Natural killer cell (primary cell): ENCODE measurements around the gene APBA1. TPM values are rescaled to one million over a fixed set of nuclear protein-coding genes. Genes with fewer than 3 reads are reported as not detected.

ENCODE experiments used
- ATAC-seq, 3 donors: fragments of 150-1000 bp in 2 of 3; fragments of 200-7000 bp in 1 of 3; cut with Tn5 transposase; 1 replicate in 1 of 3; 2 replicates in 2 of 3; pipeline ENCODE4 v1.10.0; 2021; ENCODE audit warnings: mild to moderate bottlenecking in 2 of 3, moderate library complexity in 2 of 3
- DNase-seq, 2 donors: peaks; one replicate each; pipeline versions ENCODE4 v3.0.0 to v3.0.0-alpha.2; 2013 to 2021; ENCODE audit warnings: mixed read lengths in 1 of 2
- H3K27ac ChIP-seq: one replicate; pipeline ENCODE4 v1.5.1; 2013; ENCODE audit warnings: mild to moderate bottlenecking, low read length
- H3K27me3 ChIP-seq: one replicate; pipeline ENCODE4 v1.6.1; 2013; ENCODE audit warnings: low read length; ENCODE audit not compliant: control insufficient read depth, insufficient read depth
- H3K36me3 ChIP-seq: one replicate; pipeline ENCODE4 v1.6.1; 2013; ENCODE audit warnings: low read length; ENCODE audit not compliant: control insufficient read depth, insufficient read depth
- H3K4me1 ChIP-seq: one replicate; pipeline ENCODE4 v1.6.1; 2013; ENCODE audit warnings: low read length; ENCODE audit not compliant: control insufficient read depth, insufficient read depth
- H3K4me3 ChIP-seq: one replicate; pipeline ENCODE4 v1.5.1; 2013; ENCODE audit warnings: low read length
- H3K9me3 ChIP-seq: one replicate; pipeline ENCODE4 v1.6.1; 2013; ENCODE audit warnings: low read length; ENCODE audit not compliant: control insufficient read depth, insufficient read depth
- H3K27ac Mint-ChIP-seq, 2 donors: one replicate each; pipeline ENCODE4 v1.8.0; 2022; ENCODE audit warnings: mild to moderate bottlenecking in 2 of 2, mixed read lengths in 2 of 2, moderate library complexity in 1 of 2
- H3K27me3 Mint-ChIP-seq, 2 donors: one replicate each; pipeline ENCODE4 v1.8.0; 2022; ENCODE audit warnings: low read depth in 2 of 2, mixed read lengths in 2 of 2
- H3K36me3 Mint-ChIP-seq: one replicate; pipeline ENCODE4 v1.8.0; 2022; ENCODE audit warnings: mixed read lengths
- H3K4me1 Mint-ChIP-seq, 2 donors: one replicate each; pipeline ENCODE4 v1.8.0; 2022; ENCODE audit warnings: mixed read lengths in 2 of 2
- H3K4me3 Mint-ChIP-seq: one replicate; pipeline ENCODE4 v1.8.0; 2022; ENCODE audit warnings: mild to moderate bottlenecking, moderate library complexity, mixed read lengths
- H3K9me3 Mint-ChIP-seq, 2 donors: one replicate each; pipeline ENCODE4 v1.8.0; 2022; ENCODE audit warnings: mixed read lengths in 2 of 2
- CTCF ChIP-seq: fragments of 200-600 bp; IDR thresholded peaks from one replicate; pipeline ENCODE4 v1.8.0; 2022; ENCODE audit warnings: antibody characterized with exemption
- WGBS: methylation state at CpG from one replicate; pipeline ENCODE4 v1.1.7; 2013; ENCODE audit warnings: missing lambda C conversion rate; ENCODE audit not compliant: insufficient coverage; 5-methylcytosine and 5-hydroxymethylcytosine counted together
- intact Hi-C: fragments of 100-400 bp; cut with micrococcal nuclease; formaldehyde crosslinking; loops from one replicate; pipeline ENCODE4 v1.14.2; 2022
- total RNA-seq, 4 donors: library from RNA; stranded (reverse); fragments of 120-200 nt in 1 of 4; gene quantifications; one replicate each; pipeline versions ENCODE4 v1.2.3 to v1.2.4, GENCODE V29; 2013 to 2022

The APBA1 gene
- total RNA-seq, 3 donors from 2014 or later (not counting 1 experiment from before 2014, with no cell fraction given) = 0.11 to 0.31 (median 0.13) TPM

GRCh38 chr9:69571032-69571431 is 101.1 kb downstream of the APBA1 start:
- no CpG with 5 or more reads among the region's 2 CpGs for WGBS
- no peak for TF ChIP-seq CTCF

GRCh38 chr9:69569738-69570451 is 102.3 kb downstream of the APBA1 start:
- Histone ChIP-seq H3K36me3 (no peaks in the 10 kb centered on the region), H3K4me3 (no peak overlapping the region), H3K9me3 (no peaks in the 10 kb centered on the region), H3K27ac (no peak overlapping the region), H3K4me1 (no peaks in the 10 kb centered on the region), H3K27me3 (no peaks in the 10 kb centered on the region)
- no peak for ATAC-seq
- H3K4me1 Mint-ChIP-seq = no peaks in the 10 kb centered on the region
- WGBS = 90% methylated on average over 3 of the region's 3 CpGs
- H3K36me3 Mint-ChIP-seq = no peaks in the 10 kb centered on the region
- intact Hi-C loops = no loop called here
- H3K27ac Mint-ChIP-seq = no peak overlapping the region
- no peaks in the 10 kb centered on the region for H3K9me3 Mint-ChIP-seq
- no peak for TF ChIP-seq CTCF
- H3K4me3 Mint-ChIP-seq = no peak overlapping the region
- peaks cover 0 to 4% of the 10 kb centered on the region in 2 donors for H3K27me3 Mint-ChIP-seq
- no peak for DNase-seq

More at GRCh38 chr9:69571032-69571431, 101.1 kb downstream of the APBA1 start:
- H3K4me1 ChIP-seq = no peaks in the 10 kb centered on the region
- H3K4me1 Mint-ChIP-seq = no peaks in the 10 kb centered on the region
- no peaks in the 10 kb centered on the region for H3K9me3 Mint-ChIP-seq
- intact Hi-C loops = no loop called here
- H3K27ac Mint-ChIP-seq = no peak overlapping the region
- H3K4me3 Mint-ChIP-seq = no peak overlapping the region
- H3K27ac ChIP-seq = no peak overlapping the region
- no peak overlapping the region for H3K4me3 ChIP-seq
- no peaks in the 10 kb centered on the region for H3K9me3 ChIP-seq
- peaks cover 0 to 4% of the 10 kb centered on the region in 2 donors for H3K27me3 Mint-ChIP-seq
- no peaks in the 10 kb centered on the region for H3K36me3 ChIP-seq
- H3K36me3 Mint-ChIP-seq = no peaks in the 10 kb centered on the region
- DNase-seq (no peak), ATAC-seq (no peak)
- no peaks in the 10 kb centered on the region for H3K27me3 ChIP-seq

- H3K36me3 Mint-ChIP-seq = no peaks in the 10 kb centered on the region
- no peaks in the 10 kb centered on the region for H3K9me3 Mint-ChIP-seq
- H3K4me3 Mint-ChIP-seq = no peak overlapping the region
- no peaks in the 10 kb centered on the region for H3K9me3 ChIP-seq
- H3K27ac Mint-ChIP-seq = no peak overlapping the region
- H3K36me3 ChIP-seq = no peaks in the 10 kb centered on the region
- no peak overlapping the region for H3K4me3 ChIP-seq
- H3K27me3 ChIP-seq = no peaks in the 10 kb centered on the region
- ATAC-seq (no peak), DNase-seq (no peak)
- intact Hi-C loops = no loop called here
- no peaks in the 10 kb centered on the region for H3K4me1 ChIP-seq
- H3K27ac ChIP-seq = no peak overlapping the region
- peaks cover 0 to 9% of the 10 kb centered on the region in 2 donors for H3K27me3 Mint-ChIP-seq
- H3K4me1 Mint-ChIP-seq = no peaks in the 10 kb centered on the region
- no peak for TF ChIP-seq CTCF
- WGBS = 83% methylated on average over 1 of the region's 1 CpG
These were observed 107.6 kb downstream of the APBA1 start for GRCh38 chr9:69564557-69564956.

DNA sequence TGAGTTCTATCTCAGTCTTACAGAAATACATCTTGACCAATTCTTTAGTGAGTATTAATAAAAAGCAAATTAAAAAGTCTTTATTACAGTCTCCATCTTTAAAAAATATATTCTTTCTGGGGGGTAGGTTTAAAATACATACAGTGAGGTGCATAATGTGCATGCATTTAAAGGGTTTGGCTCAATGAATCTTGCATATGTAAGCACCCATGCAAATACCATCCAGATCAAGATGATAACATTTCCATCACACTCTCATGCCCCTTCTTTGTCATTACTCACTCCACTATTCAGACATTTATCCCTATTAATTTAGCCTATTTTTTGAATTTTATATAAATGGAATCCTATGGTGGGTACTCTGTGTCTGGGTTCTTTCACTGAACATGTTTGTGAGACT is 113.0 kb downstream of the APBA1 start:
- no peaks in the 10 kb centered on the region for H3K27me3 ChIP-seq
- H3K4me1 Mint-ChIP-seq = no peaks in the 10 kb centered on the region
- intact Hi-C loops = no loop called here

More for the DNA sequence above, 113.0 kb downstream of the APBA1 start:
- DNase-seq (no peak), ATAC-seq (no peak)
- H3K9me3 Mint-ChIP-seq = no peaks in the 10 kb centered on the region
- no peaks in the 10 kb centered on the region for H3K36me3 ChIP-seq
- no peak overlapping the region for H3K4me3 ChIP-seq
- H3K4me1 ChIP-seq = no peaks in the 10 kb centered on the region
- peaks cover 0 to 21% of the 10 kb centered on the region in 2 donors for H3K27me3 Mint-ChIP-seq
- no peaks in the 10 kb centered on the region for H3K36me3 Mint-ChIP-seq
- no peaks in the 10 kb centered on the region for H3K9me3 ChIP-seq
- no peak overlapping the region for H3K27ac Mint-ChIP-seq
- no peak overlapping the region for H3K4me3 Mint-ChIP-seq
- H3K27ac ChIP-seq = no peak overlapping the region
- TF ChIP-seq CTCF = no peak
